NCI-H2227 (cell line): ENCODE measurements around the gene SPAG16.

ENCODE experiments used
- DNase-seq: peaks from one replicate; lab custom pipeline; 2025; ENCODE audit not compliant: unreplicated experiment; lab: John Stamatoyannopoulos, UW

SPAG16 gene

DNA sequence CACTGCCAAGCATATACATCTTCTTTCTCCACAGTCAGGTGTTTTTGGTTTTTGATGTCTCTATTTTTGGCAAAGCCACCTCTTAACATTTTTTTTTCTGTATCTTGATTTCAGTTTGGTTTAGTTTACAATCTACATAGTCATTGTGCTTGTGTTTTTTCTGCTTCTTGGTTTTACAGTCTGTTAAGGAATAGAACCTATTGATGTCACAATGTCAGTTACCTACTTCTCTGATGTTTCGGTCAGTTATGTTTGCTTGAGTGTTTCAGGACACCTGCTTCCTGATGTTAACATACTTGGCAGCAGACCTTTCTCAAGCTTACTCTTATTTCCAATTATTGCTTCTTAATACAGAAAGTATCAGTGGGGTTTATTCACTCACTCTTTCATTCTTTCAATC, 253.3 kb downstream of the SPAG16 start:
- no peak for DNase-seq

DNA sequence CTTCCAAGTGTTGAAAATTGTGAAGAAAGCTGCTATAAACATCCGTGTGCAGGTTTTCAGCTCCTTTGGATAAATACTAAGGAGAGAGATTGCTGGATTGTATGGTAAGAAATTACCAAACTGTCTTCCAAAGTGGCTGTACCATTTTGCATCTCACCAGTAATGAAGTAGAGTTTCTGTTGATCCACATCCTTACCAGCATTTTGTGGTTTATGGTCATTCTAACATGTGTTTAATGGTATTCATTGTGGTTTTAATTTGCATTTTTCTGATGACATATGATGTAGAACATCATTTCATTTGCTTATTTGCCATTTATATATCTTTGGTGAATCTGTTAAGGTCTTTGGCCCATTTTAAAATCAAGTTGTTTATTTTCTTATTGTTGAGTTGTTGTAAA, 260.7 kb downstream of the SPAG16 start:
- no peak for DNase-seq

DNA sequence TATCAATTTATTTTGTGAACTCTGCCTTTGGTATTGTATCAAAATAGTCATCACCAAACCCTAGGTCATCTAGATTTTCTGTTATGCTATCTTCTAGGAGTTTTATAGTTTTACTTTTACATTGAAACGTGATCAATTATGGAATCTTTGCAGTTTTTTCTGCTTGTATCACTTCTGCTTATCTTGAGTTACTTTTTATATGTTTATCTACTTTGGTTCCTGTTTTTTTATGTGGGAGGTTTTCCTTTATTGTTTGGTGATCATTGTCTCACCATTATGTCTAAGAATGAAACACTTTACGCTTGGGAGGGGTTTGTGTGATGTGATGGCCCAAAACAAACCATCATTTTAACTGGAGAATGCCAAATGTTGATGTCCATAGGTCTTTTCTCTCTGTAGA, 261.2 kb downstream of the SPAG16 start:
- no peak for DNase-seq

DNA sequence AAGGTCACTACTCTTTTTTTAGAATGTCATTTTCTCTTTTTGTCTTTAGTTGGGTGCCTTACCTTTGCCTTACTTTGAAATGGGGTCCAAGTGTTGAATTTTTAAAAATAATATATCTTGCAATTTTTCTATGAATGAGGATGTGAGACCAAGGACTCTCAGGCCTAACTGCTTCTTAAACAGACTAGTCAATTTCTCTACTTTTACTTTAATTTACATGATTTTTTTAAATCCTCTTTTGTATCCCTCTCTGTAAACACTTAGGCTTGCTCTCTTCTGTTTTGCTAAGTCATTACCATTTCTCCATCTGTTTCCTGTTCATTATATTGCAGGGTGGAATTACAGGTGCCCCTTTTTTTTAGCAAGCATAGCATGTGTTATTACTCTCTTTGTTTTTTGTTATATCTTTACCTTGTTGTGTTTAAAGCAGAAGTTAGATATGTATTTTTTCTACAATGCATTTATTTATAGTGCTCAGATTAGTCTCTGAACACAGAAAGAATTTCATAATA, 261.8 kb downstream of the SPAG16 start:
- no peak for DNase-seq

DNA sequence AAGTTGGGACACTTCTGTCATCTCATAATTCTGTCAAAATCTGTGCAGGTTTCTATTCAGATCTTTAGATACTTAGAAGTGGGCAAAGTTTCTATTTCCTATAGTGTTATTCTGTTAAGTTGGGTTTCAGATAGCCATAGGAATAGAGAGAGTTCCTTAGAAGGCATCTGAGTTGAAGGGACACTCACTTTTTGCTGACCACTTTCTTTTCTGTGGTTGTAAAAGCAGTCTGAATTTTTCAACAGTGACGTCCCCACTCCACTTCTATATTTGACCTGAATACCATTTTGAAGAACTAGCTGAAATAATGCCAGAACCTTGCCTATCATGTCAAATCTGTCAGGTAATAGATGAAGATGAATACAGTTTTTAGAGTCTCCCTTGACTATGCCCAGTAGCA, 267.3 kb downstream of the SPAG16 start:
- no peak for DNase-seq

DNA sequence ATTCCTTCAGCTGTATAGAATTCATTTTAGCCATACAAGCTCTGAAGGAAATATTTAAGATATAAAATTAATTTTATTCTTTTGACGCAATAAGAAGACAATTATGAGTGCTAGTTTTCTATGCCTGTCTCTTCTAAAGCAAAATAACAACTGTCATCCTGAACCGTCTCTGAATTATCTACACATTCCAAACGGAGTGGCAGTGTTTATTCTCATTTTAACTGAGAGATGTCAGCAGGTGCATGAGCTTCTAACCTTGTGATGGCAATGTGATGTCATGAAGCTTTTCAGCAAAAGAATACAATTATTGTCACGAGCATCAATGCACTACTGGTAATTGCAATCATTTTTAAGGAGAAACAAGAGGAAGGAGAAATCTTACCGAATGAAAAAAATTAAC, 274.8 kb downstream of the SPAG16 start:
- no peak for DNase-seq

DNA sequence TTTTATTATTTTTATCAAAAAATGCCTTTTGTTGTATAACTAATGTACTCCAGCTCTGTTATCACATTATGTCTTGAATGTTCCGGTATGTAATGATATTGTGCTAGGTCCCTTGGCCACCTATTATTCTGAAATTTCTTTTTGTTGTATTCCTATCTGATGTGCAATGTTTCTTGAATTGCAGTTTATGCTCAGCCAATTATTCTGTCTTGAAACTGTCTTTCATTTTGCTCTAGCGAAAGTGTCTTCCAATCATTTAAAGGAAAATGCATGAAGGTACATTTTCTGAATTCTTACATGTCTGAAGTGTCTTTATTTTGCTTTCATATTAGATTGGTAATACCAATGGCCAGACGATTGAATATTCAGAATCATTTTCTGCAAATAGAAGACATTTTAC, 277.5 kb downstream of the SPAG16 start:
- DNase-seq: no peak

DNA sequence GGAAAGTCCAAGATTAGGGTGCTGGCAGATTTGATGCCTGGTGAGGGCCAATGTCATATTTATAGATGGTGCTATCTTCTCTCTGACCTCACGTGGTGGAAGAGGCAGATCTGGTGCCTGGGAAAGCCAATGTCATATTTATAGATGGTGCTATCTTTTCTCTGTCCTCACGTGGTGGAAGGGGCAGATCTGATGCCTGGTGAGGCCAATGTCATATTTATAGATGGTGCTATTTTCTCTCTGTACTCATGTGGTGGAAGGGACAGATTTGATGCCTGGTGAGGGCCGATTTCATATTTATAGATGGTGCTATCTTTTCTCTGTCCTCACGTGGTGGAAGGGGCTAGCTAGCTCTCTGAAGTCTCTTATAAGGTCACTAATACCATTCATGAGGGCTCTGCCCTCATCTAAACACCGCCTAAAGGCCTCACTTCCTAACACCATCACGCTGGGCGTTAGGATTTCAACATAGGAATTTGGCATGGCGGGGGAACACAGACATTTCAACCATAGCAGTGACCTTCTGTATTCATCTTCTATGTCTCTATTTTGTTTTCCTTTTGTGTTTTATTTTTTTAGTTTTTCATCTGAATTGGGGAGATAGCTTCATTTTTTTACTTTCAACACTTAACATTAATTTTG, 278.4 kb downstream of the SPAG16 start:
- DNase-seq: no peak

DNA sequence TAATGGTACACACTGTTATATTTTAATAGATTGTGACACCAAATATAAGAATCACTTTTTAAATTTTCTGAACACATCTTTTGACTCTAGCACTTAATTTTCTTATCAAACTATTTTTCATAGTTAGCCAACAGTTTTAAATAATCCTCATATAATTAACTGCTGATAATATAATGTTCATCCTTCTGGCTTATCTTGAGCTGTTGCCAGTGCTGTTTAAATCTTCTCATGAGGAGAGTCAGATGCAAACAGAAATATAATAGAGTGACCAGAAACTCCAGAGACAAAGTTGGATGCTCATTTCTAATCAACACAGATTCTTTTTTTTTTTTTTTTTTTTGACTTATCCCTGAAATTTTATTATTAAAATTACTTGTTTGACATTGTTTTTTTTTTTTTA, 282.6 kb downstream of the SPAG16 start:
- DNase-seq: no peak

DNA sequence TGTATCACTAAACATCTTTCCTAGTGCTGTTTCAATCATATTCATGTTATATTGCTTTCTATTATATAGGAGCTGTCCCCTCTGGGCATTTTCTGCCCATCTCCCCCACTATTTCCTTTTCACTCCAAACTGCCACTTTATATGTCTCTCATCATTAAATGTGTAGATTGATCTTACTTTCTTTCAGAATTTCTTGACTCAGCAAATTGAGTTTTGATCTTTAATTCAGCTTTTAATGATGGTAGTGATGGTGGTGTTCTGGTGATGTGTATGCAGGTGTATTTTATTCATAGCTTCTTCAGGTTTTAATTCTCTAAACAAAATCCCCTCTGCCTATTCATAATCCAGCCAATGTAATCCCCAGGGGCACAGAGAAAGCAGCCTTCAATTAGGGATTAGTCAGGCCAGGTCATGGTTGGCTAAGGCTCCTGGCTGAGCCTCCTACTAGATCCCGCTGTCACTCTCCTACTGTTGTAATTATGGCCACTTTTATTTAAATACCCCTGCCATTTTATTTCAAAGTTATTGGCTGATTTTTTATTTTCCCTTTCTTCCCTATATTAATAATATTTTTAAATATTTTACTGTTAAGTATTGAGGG, 325.4 kb downstream of the SPAG16 start:
- no peak for DNase-seq

DNA sequence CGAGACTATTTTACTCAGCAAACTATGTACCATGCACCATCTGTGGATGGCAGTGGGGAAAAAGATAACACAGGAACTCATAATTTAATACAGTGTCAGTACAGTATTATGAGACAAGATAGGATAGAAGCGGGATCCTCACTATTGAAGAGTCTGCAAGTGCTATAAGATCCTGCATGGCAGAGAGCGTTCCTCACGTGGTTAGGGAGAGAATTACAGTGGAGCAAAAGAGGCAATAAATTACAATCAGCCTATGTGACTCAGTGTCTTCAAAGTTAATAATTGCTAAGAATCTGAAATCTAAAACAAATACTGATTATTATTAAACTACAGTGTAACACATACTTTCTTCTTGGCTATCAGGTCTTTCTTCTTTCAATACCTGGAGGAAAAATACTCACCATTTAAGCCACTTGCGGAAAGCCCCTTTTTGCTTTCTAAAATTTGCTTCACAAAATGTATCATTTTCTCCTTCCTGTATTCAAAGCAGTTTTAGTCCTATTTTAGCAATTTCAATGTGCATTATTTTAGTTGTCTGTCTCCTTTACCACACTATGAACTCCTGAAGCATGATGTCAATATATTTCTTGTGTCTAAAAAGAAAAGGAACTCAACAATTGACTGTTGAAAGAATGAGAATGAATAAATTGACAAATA, 342.9 kb downstream of the SPAG16 start:
- no peak for DNase-seq

DNA sequence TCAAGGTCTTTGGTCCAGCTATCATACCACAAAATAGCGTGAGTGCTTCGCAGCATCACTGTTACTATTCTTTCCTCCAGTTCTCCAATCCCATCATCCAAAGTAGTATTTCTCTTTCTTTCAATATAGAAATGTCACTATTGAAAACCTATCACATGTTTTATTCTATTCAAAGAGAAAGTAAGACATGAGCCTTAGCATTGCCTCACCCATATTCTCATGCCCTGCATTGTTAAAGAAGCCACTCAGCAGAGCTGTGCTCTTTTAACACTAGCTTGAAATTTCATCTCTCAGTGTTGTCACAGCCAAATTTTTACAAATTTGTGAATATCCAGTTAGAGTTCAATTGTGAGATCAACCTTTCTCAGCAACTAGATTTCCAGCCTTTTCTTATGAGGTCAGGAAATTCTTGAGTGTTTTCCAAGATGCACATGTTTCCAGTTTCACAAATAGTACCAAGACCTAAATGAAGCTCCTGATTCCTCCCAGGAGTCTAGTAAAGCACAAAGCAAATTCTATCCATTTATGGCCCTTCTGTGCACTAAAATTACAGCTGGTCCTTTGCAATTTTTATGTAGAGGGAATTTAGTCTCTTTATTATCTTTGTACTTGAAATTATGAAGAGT, 343.7 kb downstream of the SPAG16 start:
- no peak for DNase-seq

DNA sequence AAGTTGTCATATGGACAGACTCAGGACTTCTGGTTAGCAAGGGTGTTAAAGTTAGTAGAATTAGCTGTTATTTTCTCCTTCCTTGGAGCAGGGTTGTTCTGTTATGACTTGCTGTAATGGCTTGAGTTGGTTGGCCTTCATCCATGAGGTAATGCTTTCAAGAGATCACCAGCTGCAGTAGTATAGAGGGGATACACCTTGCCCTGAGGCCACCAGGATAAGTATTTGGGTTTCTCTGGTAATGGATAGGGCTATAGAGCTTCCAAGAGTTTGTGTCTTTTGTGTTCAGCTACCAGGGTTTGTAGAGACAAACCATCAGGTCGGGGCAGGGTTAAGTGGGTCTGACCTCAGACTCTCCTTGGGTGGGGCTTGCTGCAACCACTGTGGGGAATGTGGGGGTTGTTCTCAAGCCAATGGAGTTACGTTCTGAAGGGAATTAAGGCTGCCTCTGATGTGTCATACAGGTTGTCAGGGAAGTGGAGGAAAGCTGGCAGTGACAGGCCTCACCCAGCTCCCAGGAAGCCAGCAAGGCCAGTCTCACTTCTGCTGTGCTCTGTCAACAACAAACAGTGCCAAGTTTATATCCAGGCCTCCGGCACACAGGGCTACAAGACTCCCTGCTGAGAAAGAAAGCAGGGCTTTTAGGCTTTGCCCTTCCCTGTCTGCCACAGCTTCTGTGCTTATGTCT, 356.6 kb downstream of the SPAG16 start:
- DNase-seq: no peak

DNA sequence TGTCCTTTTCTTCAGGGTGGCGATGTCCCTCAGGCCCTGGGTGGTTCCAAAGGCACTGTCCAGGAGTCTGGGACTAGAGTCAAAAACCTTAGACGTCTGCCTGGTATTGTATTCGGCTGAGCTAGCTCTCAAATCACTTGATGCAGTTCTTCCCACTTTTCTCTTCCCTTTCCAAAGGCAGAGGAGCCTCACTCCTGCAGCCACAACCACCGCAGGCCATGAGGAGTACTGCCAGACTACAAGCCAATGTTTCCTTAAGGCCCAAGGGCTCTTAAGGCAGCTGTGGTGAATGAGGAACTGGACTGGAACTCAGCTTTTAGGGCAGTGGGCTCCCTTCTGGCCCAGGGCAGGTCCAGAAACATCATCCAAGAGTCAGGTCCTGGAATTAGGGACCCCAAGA, 360.7 kb downstream of the SPAG16 start:
- no peak for DNase-seq

DNA sequence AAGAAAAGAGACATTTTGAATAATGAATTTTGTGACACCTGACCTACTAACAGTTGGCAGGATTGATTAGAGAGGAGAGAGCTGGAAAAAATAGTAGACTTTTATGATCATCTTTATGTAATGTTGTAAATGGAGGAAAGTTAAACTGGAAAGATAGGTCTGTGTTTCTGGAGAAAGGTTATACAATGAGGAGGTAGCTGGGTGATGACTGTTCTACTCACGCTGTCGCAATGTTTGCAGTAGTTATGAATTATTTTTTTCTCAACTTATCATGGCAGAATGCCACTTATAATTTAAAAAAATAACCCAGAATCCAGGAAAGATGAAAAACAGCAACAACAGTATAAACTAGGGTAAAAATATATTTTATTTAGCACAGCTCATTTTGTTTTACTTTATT, 364.9 kb downstream of the SPAG16 start:
- DNase-seq: no peak

DNA sequence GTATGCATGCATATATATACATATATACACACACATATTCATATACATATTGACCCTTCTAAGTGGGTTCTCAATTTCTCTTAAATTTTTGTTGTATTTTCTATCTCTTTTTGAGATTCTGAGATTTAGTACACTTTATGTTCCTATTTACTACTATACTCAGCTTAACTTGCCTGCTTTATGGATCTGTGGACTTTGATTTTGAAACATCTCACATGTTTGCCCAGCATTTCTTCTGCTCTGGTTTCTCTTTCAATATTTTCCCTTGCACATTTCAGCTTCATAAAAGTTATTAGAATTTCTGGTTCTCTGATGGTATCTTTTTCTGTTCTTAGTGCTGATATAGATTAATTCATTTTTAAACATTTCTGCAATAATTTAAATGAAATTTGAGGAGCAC, 380.6 kb downstream of the SPAG16 start:
- DNase-seq: no peak

DNA sequence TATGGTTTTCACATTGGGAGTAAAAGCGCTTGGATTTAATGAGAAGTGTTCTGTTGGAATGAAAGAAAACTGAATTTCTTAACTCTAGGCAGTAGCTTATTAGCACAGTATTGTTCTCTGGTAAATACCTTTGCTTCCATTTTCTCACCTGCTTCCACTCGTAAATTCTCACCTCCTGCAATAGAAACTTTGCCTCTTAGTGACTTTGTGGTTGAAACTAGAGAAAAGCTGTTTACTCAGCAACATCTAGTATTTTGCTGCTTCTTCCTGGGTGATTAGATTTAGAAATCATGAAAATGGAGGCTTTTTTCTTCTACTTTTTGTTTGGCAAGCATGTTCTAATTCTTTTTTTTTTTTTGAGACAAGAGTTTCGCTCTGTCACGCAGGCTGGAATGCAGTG, 385.4 kb downstream of the SPAG16 start:
- no peak for DNase-seq

DNA sequence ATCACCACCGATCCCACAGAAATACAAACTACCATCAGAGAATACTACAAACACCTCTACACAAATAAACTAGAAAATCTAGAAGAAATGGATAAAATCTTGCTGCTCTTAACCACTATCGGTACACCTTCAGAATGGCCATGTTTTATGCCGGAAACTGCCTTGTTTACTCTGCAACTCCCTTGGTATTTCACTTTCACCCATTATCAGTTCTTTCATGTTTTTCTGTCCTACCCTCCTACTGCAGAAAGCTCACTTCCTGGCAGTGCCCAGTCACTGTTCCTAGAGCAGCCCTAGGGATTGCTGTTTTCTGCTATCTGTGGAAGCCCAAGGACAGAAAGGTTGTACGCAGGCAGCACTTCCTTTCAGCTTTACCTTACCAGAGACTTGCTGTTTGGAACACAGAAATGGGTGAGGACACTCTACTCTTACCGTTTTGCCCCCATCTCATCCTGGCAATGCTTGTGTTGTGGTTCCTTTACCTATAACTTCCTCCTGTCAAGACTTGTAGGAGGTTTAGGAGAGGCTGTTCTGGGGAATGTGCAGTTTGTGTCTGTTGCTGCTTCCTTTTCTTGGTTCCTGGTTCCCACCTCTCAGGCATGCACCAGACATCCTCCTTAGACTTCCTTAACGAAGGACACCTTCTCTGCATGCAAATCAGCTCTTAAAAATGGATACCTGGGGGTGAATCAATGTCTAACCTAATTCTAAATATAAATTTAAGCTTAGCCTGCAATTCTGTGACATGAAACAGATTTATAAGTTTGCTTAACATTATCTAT, 394.4 kb downstream of the SPAG16 start:
- DNase-seq: no peak

DNA sequence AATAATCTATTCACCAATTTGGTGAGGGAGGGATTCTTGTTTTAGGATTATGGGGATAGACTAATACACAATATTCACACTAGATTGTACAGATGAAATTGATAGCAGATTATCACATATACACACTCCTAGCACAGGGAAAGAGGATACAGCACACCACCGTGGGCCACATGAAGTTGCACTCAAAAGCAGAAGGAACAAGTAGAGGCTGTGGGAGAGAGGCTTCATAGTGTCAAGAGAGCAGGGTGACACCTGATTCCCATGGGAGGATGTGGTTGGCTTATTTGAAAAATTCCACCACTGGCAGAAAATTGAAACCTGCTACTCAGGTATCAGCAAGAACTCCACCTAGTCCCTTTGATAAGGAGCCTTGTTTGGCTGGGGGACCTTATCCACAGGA, 395.6 kb downstream of the SPAG16 start:
- DNase-seq: no peak

DNA sequence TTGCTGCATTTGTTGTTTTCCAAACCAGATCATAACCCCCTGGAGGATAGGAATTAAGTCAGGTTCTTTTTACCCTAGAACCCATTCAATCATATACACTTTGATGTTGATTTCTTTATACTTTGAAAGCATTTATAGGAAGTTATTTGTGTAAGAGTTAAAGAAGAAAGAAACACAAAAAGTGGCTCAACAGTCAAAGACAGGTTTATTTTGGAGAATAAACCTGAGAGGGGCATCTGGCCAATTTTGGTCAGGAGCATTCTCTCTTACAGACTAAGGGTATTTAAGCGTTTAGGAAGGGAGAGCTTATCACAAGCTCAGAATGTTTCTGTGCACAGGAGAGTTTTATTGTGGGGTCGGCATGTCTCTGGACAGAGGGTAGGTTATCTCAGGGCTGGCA, 398.0 kb downstream of the SPAG16 start:
- DNase-seq: no peak

DNA sequence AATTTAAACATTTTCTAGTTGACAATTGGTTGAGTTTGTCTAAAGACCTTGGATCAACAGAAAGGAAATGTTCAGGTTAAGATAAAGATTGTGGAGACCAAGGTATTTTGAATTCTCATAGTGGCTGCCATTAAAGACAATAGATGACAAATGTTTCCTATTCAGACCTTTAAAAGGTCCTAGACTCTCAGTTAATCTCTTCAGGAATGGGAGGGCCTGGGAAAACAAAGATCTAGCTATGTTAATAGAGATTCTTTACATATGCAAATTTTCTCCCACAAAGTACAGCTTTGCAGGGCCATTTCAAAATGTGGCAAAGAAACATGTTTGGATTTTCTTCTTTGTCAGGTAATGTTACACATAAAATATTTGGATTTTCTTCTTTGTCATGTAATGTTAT, 403.9 kb downstream of the SPAG16 start:
- no peak for DNase-seq
